Activated CD4-positive, alpha-beta T cell treated with anti-CD3 and anti-CD28 coated beads, Interleukin-2, amount 10 ng/mL, durations not matched to agents 7 days and 5 days (primary cell): ENCODE results near the gene DCD. TPM values are rescaled to one million over a fixed set of nuclear protein-coding genes. Genes with fewer than 3 reads are reported as not detected.
A peak's percentile ranks its signal among the peaks of the same experiment; 100 is the strongest.
"Not testable (repeated sequence)": the region's sequence is repeated elsewhere in the genome, so short reads cannot be mapped to it uniquely, and the experiment has no call there.

Experiments
- CTCF ChIA-PET: fragments of 350-600 bp; sonication (Branson Sonifier 250); formaldehyde crosslinking; loops from one replicate; lab custom pipeline; 2021; ENCODE audit warnings: antibody characterized with exemption; lab: Charles Lee
- POLR2A ChIA-PET: fragments of 350-600 bp; sonication (Branson Sonifier 250); formaldehyde crosslinking; loops from one replicate; lab custom pipeline; 2021; ENCODE audit warnings: antibody characterized with exemption; lab: Charles Lee
- DNase-seq: peaks from one replicate; pipeline ENCODE4 v3.0.0-alpha.2; 2020
- H3K27ac Mint-ChIP-seq: one replicate; pipeline ENCODE4 v1.8.0; 2021; ENCODE audit warnings: mild to moderate bottlenecking, moderate library complexity, mixed read lengths
- H3K27me3 Mint-ChIP-seq: one replicate; pipeline ENCODE4 v1.8.0; 2021; ENCODE audit warnings: mixed read lengths
- H3K36me3 Mint-ChIP-seq: one replicate; pipeline ENCODE4 v1.8.0; 2021; ENCODE audit warnings: low read depth, mixed read lengths
- H3K4me1 Mint-ChIP-seq: one replicate; pipeline ENCODE4 v1.8.0; 2021; ENCODE audit warnings: mixed read lengths
- H3K4me3 Mint-ChIP-seq: one replicate; pipeline ENCODE4 v1.8.0; 2021; ENCODE audit warnings: mild to moderate bottlenecking, moderate library complexity, mixed read lengths
- H3K9me3 Mint-ChIP-seq: one replicate; pipeline ENCODE4 v1.8.0; 2021; ENCODE audit warnings: mixed read lengths
- total RNA-seq, 2 experiments: library from RNA; stranded (reverse); gene quantifications; one replicate each; pipeline ENCODE4 v1.2.3, GENCODE V29; 2021

DCD gene
- total RNA-seq, 2 experiments from 2014 or later = not detected

GRCh38 chr12:54666008-54666407, 17.8 kb upstream of the DCD start:
- POLR2A ChIA-PET = no interaction called here
- CTCF ChIA-PET = interaction anchor here (1.1 kb wide), 1 partner anchor 14 kb away, joined by 3 read pairs; no protein-coding TSS in a partner anchor
- no peak for DNase-seq

GRCh38 chr12:54665022-54665635, 17.0 kb upstream of the DCD start:
- POLR2A ChIA-PET, DNase-seq, H3K9me3 Mint-ChIP-seq, H3K4me1 Mint-ChIP-seq, H3K27ac Mint-ChIP-seq, H3K36me3 Mint-ChIP-seq, H3K4me3 Mint-ChIP-seq: not testable (repeated sequence)
- H3K27me3 Mint-ChIP-seq = peaks cover 14% of the 10 kb centered on the region
- CTCF ChIA-PET = interaction anchor here (1.1 kb wide), 1 partner anchor 15 kb away, joined by 3 read pairs; no protein-coding TSS in a partner anchor

More at GRCh38 chr12:54666008-54666407, 17.8 kb upstream of the DCD start:
- Mint-ChIP-seq H3K27ac (no peak overlapping the region), H3K36me3 (no peaks in the 10 kb centered on the region), H3K27me3 (peaks cover 22% of the 10 kb centered on the region), H3K9me3 (no peaks in the 10 kb centered on the region), H3K4me3 (no peak overlapping the region), H3K4me1 (no peaks in the 10 kb centered on the region)

DNA sequence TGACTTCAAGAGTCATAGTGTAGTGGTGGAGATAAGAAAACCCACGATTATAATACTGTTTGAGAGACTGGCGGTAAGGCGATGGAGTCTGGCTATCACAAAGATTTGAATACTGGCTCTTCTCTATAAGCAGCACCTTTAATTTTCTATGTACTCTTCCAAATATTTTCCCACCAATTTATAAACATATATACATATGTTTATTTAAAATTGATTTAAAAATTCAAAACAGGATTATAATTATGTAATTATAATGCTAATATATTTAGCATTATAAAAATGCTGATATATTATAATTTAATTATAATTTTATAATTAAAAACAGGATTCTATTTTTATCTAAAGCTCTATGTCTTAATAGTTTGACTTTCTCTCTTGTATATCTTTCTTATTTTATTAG, 15.4 kb upstream of the DCD start:
- POLR2A ChIA-PET = no interaction called here
- Mint-ChIP-seq H3K9me3 (no peaks in the 10 kb centered on the region), H3K36me3 (no peaks in the 10 kb centered on the region), H3K27ac (no peak overlapping the region), H3K4me1 (no peaks in the 10 kb centered on the region), H3K27me3 (peaks cover 10% of the 10 kb centered on the region), H3K4me3 (no peak overlapping the region)
- no peak for DNase-seq
- CTCF ChIA-PET = no interaction called here

- H3K27ac Mint-ChIP-seq = no peak overlapping the region
- H3K4me1 Mint-ChIP-seq = no peaks in the 10 kb centered on the region
- no peak for DNase-seq
- POLR2A ChIA-PET = no interaction called here
- CTCF ChIA-PET = no interaction called here
- peaks cover 5% of the 10 kb centered on the region for H3K27me3 Mint-ChIP-seq
- H3K9me3 Mint-ChIP-seq = no peaks in the 10 kb centered on the region
- no peaks in the 10 kb centered on the region for H3K36me3 Mint-ChIP-seq
- H3K4me3 Mint-ChIP-seq = no peak overlapping the region
These were observed 13.9 kb upstream of the DCD start for GRCh38 chr12:54662026-54662425.

GRCh38 chr12:54661048-54661447, 12.9 kb upstream of the DCD start:
- no peak overlapping the region for H3K4me3 Mint-ChIP-seq
- peaks cover 5% of the 10 kb centered on the region for H3K27me3 Mint-ChIP-seq
- H3K36me3 Mint-ChIP-seq = no peaks in the 10 kb centered on the region
- H3K9me3 Mint-ChIP-seq = no peaks in the 10 kb centered on the region
- no peak overlapping the region for H3K27ac Mint-ChIP-seq
- DNase-seq = no peak
- H3K4me1 Mint-ChIP-seq = no peaks in the 10 kb centered on the region
- ChIA-PET POLR2A (no interaction called here), CTCF (interaction anchor here (0.5 kb wide), 1 partner anchor 103 kb away, joined by 5 read pairs; no protein-coding TSS in a partner anchor)

- no peaks in the 10 kb centered on the region for H3K36me3 Mint-ChIP-seq
- POLR2A ChIA-PET = no interaction called here
- peaks cover 3% of the 10 kb centered on the region for H3K27me3 Mint-ChIP-seq
- CTCF ChIA-PET = interaction anchor here (0.5 kb wide), 1 partner anchor 103 kb away, joined by 5 read pairs; no protein-coding TSS in a partner anchor
- no peaks in the 10 kb centered on the region for H3K9me3 Mint-ChIP-seq
- H3K4me1 Mint-ChIP-seq = no peaks in the 10 kb centered on the region
- H3K27ac Mint-ChIP-seq = no peak overlapping the region
- DNase-seq = no peak
- H3K4me3 Mint-ChIP-seq = no peak overlapping the region
These were observed 12.3 kb upstream of the DCD start for GRCh38 chr12:54660320-54660962.

- Mint-ChIP-seq H3K36me3 (no peaks in the 10 kb centered on the region), H3K4me1 (no peaks in the 10 kb centered on the region), H3K27ac (no peak overlapping the region), H3K4me3 (no peak overlapping the region), H3K9me3 (no peaks in the 10 kb centered on the region), H3K27me3 (peaks cover 7% of the 10 kb centered on the region)
- POLR2A ChIA-PET = no interaction called here
- DNase-seq = peak; percentile 53
- CTCF ChIA-PET = interaction anchor here (1.0 to 1.7 kb wide), 2 partner anchors 10 to 14 kb away, joined by 5 read pairs; no protein-coding TSS in a partner anchor
These were observed 10.4 kb upstream of the DCD start for GRCh38 chr12:54658306-54659264.

DNA sequence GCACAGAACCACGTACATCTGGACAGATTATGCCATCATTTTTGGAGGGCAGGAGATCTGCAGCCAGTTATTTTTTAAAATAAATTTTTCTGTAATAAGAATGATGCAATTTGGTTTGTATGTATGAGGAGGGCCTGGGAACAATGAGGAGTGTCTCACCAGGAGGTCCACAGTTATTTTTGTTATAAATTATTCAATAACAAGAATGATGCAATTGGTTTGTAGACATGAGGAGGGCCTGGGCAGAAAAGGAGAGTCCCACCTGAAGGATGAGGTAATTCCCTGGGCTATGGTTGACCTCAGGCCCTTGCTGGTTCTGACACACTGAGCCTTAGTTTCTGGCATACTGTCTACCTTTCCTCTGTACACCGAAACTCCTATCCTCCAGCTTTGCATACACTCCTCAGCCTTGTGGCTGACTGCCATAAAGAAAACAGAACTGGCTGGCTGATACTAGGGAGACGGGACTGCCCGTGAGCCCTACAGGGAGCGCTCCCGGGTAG, 9.0 kb upstream of the DCD start:
- no peaks in the 10 kb centered on the region for H3K9me3 Mint-ChIP-seq
- H3K4me1 Mint-ChIP-seq = no peaks in the 10 kb centered on the region
- H3K36me3 Mint-ChIP-seq = no peaks in the 10 kb centered on the region
- no peak for DNase-seq
- no peak overlapping the region for H3K4me3 Mint-ChIP-seq
- POLR2A ChIA-PET = no interaction called here
- no peak overlapping the region for H3K27ac Mint-ChIP-seq
- peaks cover 16% of the 10 kb centered on the region for H3K27me3 Mint-ChIP-seq
- CTCF ChIA-PET = no interaction called here

DNA sequence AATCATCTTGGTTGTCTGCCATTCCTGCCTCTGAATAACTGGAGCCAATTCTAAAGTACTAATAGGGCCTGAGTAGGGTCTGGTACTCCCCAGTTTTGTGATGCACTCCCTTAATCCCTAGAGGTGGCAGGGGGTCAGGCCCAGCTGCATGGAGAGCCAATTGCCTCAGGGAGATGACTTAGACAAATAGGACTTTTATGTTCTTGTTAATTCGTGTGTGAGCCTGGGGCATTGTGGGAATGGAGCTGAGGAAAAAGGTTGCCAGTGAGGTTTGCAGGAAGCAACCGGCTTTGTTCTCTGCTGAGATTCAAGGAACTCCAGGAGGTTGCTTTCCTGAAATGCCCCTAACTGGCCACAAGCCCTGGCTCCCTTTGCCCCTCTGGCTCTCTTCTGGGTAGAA, 6.8 kb upstream of the DCD start:
- H3K4me1 Mint-ChIP-seq = no peaks in the 10 kb centered on the region
- DNase-seq = no peak
- no peak overlapping the region for H3K4me3 Mint-ChIP-seq
- POLR2A ChIA-PET = no interaction called here
- H3K27me3 Mint-ChIP-seq = peaks cover 16% of the 10 kb centered on the region
- CTCF ChIA-PET = no interaction called here
- no peaks in the 10 kb centered on the region for H3K9me3 Mint-ChIP-seq
- no peak overlapping the region for H3K27ac Mint-ChIP-seq
- no peaks in the 10 kb centered on the region for H3K36me3 Mint-ChIP-seq

GRCh38 chr12:54653025-54653424, 4.9 kb upstream of the DCD start:
- ChIA-PET POLR2A (no interaction called here), CTCF (interaction anchor here (0.7 kb wide), 1 partner anchor 540 kb away, joined by 4 read pairs; no protein-coding TSS in a partner anchor)
- Mint-ChIP-seq H3K27me3 (peaks cover 14% of the 10 kb centered on the region), H3K4me1 (no peaks in the 10 kb centered on the region), H3K27ac (no peak overlapping the region), H3K36me3 (no peaks in the 10 kb centered on the region), H3K4me3 (no peak overlapping the region), H3K9me3 (no peaks in the 10 kb centered on the region)
- DNase-seq = no peak

- ChIA-PET POLR2A (no interaction called here), CTCF (no interaction called here)
- no peak overlapping the region for H3K27ac Mint-ChIP-seq
- DNase-seq = no peak
- no peaks in the 10 kb centered on the region for H3K9me3 Mint-ChIP-seq
- H3K4me3 Mint-ChIP-seq = no peak overlapping the region
- peaks cover 30% of the 10 kb centered on the region for H3K27me3 Mint-ChIP-seq
- no peaks in the 10 kb centered on the region for H3K36me3 Mint-ChIP-seq
- H3K4me1 Mint-ChIP-seq = no peaks in the 10 kb centered on the region
These were observed 2.7 kb upstream of the DCD start for GRCh38 chr12:54650889-54651288.

DNA sequence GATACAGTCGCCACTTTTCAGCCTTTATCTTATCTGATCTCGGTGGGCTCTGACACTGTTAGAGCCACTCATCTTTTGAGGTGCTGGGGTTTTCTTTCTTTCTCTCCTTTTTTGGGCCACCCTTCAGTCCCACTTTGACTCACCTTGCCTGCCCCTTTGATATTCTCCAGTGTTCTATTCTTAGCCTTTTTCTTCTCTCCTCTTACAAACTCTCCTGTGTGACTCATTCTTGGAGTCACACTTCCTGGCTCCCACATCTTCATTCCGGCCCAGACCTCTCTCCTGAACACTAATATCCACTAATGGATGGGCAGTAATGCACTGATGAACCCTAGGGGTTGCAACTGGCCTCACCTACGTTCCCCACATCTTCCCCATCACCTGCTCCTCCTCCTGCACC, 2.2 kb upstream of the DCD start:
- Mint-ChIP-seq H3K27ac (no peak overlapping the region), H3K9me3 (no peaks in the 10 kb centered on the region), H3K4me3 (no peak overlapping the region), H3K36me3 (no peaks in the 10 kb centered on the region), H3K27me3 (peaks cover 30% of the 10 kb centered on the region), H3K4me1 (no peaks in the 10 kb centered on the region)
- POLR2A ChIA-PET = no interaction called here
- CTCF ChIA-PET = no interaction called here
- DNase-seq = no peak
